Lung (tissue), 12 donors: ENCODE measurements around the gene NR6A1. TPM values are rescaled to one million over a fixed set of nuclear protein-coding genes. Genes with fewer than 3 reads are reported as not detected.

Experiments used
- ATAC-seq: fragments of 200-7000 bp; cut with Tn5 transposase; one replicate; pipeline ENCODE4 v1.9.1; 2020; ENCODE audit warnings: moderate number of reproducible peaks; ENCODE audit not compliant: insufficient read depth, low FRiP score
- DNase-seq, 3 donors: peaks; one replicate each; pipeline ENCODE4 v3.0.0-alpha.2; 2013 to 2017
- H3K27ac ChIP-seq, 2 donors: one replicate each; pipeline ENCODE4 v1.5.1; 2013; ENCODE audit warnings: mild to moderate bottlenecking in 2 of 2, moderate library complexity in 2 of 2, control low read depth in 1 of 2, inconsistent platforms in 1 of 2, low read depth in 1 of 2, low read length in 1 of 2
- H3K27me3 ChIP-seq, 3 donors: one replicate each; pipeline ENCODE4 v1.5.1; 2013; ENCODE audit warnings: low read length in 2 of 3; ENCODE audit not compliant: control insufficient read depth in 3 of 3, insufficient read depth in 3 of 3
- H3K36me3 ChIP-seq, 4 donors: one replicate each; pipeline ENCODE4 v1.5.1; 2013; ENCODE audit warnings: low read length in 4 of 4, mild to moderate bottlenecking in 1 of 4, moderate library complexity in 1 of 4; ENCODE audit not compliant: control insufficient read depth in 4 of 4, insufficient read depth in 4 of 4
- H3K4me1 ChIP-seq, 5 donors: one replicate each; pipeline ENCODE4 v1.5.1; 2013; ENCODE audit warnings: low read length in 5 of 5, mild to moderate bottlenecking in 2 of 5, moderate library complexity in 1 of 5; ENCODE audit not compliant: control insufficient read depth in 5 of 5, insufficient read depth in 5 of 5
- H3K4me3 ChIP-seq: one replicate; pipeline ENCODE4 v1.5.1; 2013; ENCODE audit warnings: mild to moderate bottlenecking, control low read depth, moderate library complexity
- H3K9ac ChIP-seq, 2 donors: one replicate each; pipeline ENCODE4 v1.5.1; 2013; ENCODE audit warnings: low read length in 2 of 2, control low read depth in 1 of 2; ENCODE audit not compliant: insufficient read depth in 1 of 2
- H3K9me3 ChIP-seq, 4 donors: one replicate each; pipeline ENCODE4 v1.5.1; 2013; ENCODE audit warnings: low read length in 3 of 4, mild to moderate bottlenecking in 1 of 4, moderate library complexity in 1 of 4; ENCODE audit not compliant: control insufficient read depth in 4 of 4, insufficient read depth in 3 of 4
- WGBS, 2 donors: extraction: QIAGEN DNeasy Blood & Tissue Kit; methylation state at CpG; one replicate each; pipeline ENCODE4 v1.1.7; 2013; 5-methylcytosine and 5-hydroxymethylcytosine counted together
- polyA plus RNA-seq, 2 donors: library from polyadenylated mRNA; stranded (reverse); fragments of 200-250 nt; gene quantifications; one replicate each; pipeline ENCODE4 v1.2.1, GENCODE V29; 2013
- total RNA-seq, 2 donors: library from RNA; depleted of rRNA in 1 of 2; stranded (reverse); fragments of >200 nt in 1 of 2; gene quantifications; one replicate each; pipeline ENCODE4 v1.2.1, GENCODE V29; 2014 to 2021
- TF ChIP-seq, protein P1 (sequence below): IDR thresholded peaks from 2 replicates; pipeline ENCODE4 v1.5.1; 2012; ENCODE audit warnings: mild to moderate bottlenecking; ENCODE audit errors: control extremely low read depth, extremely low read depth
- donor health status: control.
- donor health status: control.
- donor health status: Bipolar disorder and iron deficiency.
- donor health status: healthy.
- donor health status: DM: yes; HTN: yes; CAD: no.

NR6A1 gene
- total and polyA plus RNA-seq, 4 donors, result 0.94 to 4.0 (median 2.4) TPM

- Histone ChIP-seq H3K4me3 (no peak overlapping the region), H3K9me3 (no peaks in the 10 kb centered on the region), H3K4me1 (peaks cover 0 to 24% (median 12%) of the 10 kb centered on the region in 5 donors), H3K9ac (no peak overlapping the region), H3K36me3 (peaks cover 0 to 13% (median under 1%) of the 10 kb centered on the region in 4 donors), H3K27ac (no peak overlapping the region), H3K27me3 (no peaks in the 10 kb centered on the region)
- no peak for ATAC-seq
- WGBS, 2 donors, result 17 to 32% methylated on average over 2 of the region's 2 CpGs
- TF ChIP-seq, protein P1, sequence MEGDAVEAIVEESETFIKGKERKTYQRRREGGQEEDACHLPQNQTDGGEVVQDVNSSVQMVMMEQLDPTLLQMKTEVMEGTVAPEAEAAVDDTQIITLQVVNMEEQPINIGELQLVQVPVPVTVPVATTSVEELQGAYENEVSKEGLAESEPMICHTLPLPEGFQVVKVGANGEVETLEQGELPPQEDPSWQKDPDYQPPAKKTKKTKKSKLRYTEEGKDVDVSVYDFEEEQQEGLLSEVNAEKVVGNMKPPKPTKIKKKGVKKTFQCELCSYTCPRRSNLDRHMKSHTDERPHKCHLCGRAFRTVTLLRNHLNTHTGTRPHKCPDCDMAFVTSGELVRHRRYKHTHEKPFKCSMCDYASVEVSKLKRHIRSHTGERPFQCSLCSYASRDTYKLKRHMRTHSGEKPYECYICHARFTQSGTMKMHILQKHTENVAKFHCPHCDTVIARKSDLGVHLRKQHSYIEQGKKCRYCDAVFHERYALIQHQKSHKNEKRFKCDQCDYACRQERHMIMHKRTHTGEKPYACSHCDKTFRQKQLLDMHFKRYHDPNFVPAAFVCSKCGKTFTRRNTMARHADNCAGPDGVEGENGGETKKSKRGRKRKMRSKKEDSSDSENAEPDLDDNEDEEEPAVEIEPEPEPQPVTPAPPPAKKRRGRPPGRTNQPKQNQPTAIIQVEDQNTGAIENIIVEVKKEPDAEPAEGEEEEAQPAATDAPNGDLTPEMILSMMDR, result no peak
- peak in 1 of 3 donors; percentile 10 for DNase-seq
These were observed 13.4 kb upstream of the NR6A1 start for GRCh38 chr9:124784509-124784908.

DNA sequence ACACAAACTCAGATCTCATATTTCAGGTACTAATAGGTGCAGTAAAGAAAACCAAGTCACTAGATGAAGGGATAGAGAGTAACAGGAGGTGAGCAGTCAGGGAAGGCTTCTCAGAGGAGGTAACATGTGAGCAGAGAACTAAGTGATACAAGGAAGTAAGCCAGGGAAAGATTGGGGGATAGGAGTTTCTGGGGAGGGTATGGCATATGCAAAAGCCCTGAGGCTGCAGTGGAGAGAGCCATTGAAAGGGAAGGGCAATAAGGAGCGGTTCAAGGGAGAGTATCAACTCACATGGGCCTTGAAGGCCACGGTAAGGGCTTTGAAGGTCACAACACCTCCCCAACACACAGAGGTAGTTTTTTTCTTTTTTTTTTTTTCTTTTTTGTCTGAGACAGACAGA is 12.7 kb upstream of the NR6A1 start:
- DNase-seq (no peak), ATAC-seq (no peak)
- peak overlapping the region in 1 of 2 donors; percentile 62 for H3K27ac ChIP-seq
- H3K4me3 ChIP-seq, result no peak overlapping the region
- H3K9me3 ChIP-seq, result no peaks in the 10 kb centered on the region
- no peak overlapping the region for H3K9ac ChIP-seq
- H3K4me1 ChIP-seq, result peaks cover 0 to 30% (median 17%) of the 10 kb centered on the region in 5 donors
- H3K27me3 ChIP-seq, result no peaks in the 10 kb centered on the region
- WGBS, 2 donors, result 91 to 96% methylated on average over 2 of the region's 2 CpGs
- H3K36me3 ChIP-seq, result peaks cover 0 to 13% (median under 1%) of the 10 kb centered on the region in 4 donors
- TF ChIP-seq, protein P1, result no peak

GRCh38 chr9:124782661-124783574 is 11.8 kb upstream of the NR6A1 start:
- no peak for DNase-seq
- TF ChIP-seq, protein P1, result no peak
- H3K9ac ChIP-seq, result no peak overlapping the region
- no peak overlapping the region for H3K4me3 ChIP-seq
- H3K9me3 ChIP-seq, result no peaks in the 10 kb centered on the region
- ATAC-seq, result no peak
- H3K36me3 ChIP-seq, result peaks cover 0 to 9% (median under 1%) of the 10 kb centered on the region in 4 donors
- H3K27me3 ChIP-seq, result no peaks in the 10 kb centered on the region
- peak overlapping the region in 1 of 2 donors; percentile 50 for H3K27ac ChIP-seq
- peaks cover 0 to 33% (median 19%) of the 10 kb centered on the region in 5 donors for H3K4me1 ChIP-seq
- WGBS, 2 donors, result 75 to 83% methylated on average over 13 of the region's 13 CpGs
